SHP77 treated with DMSO at 0.1 percent for 48 hours (cell line): ENCODE data around the gene MAP6.
"Not testable (repeated sequence)": the region's sequence is repeated elsewhere in the genome, so short reads cannot be mapped to it uniquely, and the experiment has no call there.

Source experiments
- DNase-seq: peaks from one replicate; lab custom pipeline; 2025; lab: John Stamatoyannopoulos, UW

MAP6 gene

DNA sequence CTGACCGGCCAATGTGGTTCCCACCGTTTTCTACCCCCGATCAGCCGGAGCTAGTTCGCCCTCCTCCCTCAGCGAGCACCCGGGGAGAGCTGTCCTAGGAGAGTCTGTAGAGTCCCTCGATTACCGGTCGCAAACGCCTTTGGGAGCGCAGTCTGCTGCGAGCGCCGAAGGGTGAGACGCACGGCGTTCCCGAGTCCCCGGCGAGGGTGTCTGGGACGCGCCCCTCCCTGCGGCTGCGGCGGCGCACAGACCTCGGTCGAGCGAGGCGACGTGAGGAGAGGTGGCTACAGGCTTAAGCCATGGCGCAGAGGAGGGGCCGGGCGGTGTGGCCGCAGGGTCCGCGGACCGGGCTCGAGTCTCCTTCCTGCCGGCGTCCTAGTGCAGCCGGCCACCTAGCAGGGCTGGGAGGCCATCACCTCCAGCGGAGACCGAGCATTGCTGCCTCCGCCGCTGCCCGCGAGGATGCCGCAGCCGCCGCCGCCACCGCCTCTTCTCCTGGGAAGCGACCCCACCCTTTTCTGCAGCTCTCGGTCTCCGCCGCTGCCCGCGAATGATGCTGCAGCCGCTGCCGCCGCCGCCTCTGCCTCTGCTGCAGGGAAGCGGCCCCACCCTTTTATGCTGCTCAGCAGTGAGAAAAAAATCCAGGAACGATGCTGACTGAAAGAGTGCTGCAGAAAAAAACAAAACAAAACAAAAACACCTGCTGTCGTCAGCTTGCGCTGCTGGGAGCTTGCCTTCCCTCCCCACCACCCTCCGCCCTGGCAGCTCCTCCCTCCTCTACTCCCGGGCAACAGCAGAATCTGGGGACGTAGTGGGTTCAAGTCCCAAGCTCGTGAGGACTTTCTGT, at the start of gene MAP6:
MAP6 (minus strand) TSS at position 588 of the 847 bp plus-strand sequence. CDS start 669 bp downstream, outside the sequence.
- peak; percentile 30 for DNase-seq

DNA sequence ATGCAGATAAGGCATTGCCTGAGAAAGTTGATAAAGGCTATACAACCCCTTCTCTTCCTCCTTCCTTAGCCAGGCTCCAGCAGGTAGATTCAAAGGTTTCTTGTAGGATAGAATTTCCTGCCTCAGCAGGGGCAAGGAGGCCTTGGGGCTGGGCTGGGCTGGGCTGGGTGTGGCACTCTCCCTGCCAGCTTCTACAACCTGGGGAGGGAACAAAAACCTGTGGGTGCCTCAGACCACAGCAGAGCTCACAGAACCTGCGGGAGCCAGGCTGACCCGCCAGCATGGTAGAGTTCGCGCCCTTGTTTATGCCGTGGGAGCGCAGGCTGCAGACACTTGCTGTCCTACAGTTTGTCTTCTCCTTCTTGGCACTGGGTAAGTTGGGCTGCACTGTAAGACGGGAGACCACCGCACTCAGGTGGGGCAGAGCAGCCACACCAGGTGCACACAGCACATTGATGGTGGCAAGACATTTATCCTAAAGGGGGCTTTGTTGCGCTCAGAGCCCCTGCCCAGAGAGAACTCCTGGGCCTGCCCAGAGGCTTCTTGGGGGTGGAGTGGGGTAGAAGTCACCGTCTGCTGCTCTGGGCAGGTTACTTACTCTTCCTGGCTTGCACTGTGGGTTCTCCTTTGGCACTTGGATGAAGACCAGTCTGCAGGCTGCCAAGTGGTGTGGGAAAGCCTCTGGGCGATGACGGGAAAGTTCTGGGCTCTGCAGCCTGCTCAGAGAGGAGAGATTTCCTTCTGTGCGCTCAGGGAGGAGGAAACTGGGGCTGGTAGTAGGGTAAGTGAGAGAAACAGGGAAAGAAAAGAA, 49.0 kb upstream of the MAP6 start, which contains the start of gene MOGAT2:
MOGAT2 (plus strand) TSS at position 231 of the 811 bp plus-strand sequence; CDS start at position 282, 51 bp downstream.
- no peak for DNase-seq

- no peak for DNase-seq
Observed at GRCh38 chr11:75716659-75717058, 47.8 kb upstream of the MAP6 start.

- DNase-seq = no peak
Observed at GRCh38 chr11:75715688-75716087, 46.9 kb upstream of the MAP6 start.

GRCh38 chr11:75714211-75714610, 45.4 kb upstream of the MAP6 start:
- no peak for DNase-seq

GRCh38 chr11:75706260-75706729, 37.5 kb upstream of the MAP6 start:
- DNase-seq = peak; percentile 72

- DNase-seq = no peak
Observed at GRCh38 chr11:75705541-75705940, 36.7 kb upstream of the MAP6 start.

- no peak for DNase-seq
Observed at GRCh38 chr11:75703695-75704237, 34.9 kb upstream of the MAP6 start.

DNA sequence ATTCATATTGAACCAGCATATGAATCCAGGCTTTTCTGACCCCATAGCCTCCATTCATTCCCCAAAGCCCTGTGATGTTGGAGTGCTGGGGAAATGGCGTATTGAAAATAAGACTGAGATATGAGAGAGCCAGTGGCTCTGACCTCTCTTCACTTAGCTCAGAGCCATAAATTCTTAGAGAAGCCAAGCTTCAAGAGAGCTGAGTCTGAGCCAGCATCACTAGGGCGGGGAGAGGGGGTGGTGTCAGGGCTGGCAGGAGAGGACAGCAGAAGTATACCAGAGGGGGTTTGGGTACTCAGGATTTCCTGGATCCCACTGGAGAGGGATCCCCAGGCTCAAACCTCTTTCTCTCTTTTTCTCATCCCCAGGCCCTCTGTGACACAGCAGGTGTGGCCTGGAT, 32.1 kb upstream of the MAP6 start:
- no peak for DNase-seq

- no peak for DNase-seq
Observed at GRCh38 chr11:75697906-75698581, 29.2 kb upstream of the MAP6 start.

GRCh38 chr11:75691804-75692203, 23.0 kb upstream of the MAP6 start:
- DNase-seq = no peak

DNA sequence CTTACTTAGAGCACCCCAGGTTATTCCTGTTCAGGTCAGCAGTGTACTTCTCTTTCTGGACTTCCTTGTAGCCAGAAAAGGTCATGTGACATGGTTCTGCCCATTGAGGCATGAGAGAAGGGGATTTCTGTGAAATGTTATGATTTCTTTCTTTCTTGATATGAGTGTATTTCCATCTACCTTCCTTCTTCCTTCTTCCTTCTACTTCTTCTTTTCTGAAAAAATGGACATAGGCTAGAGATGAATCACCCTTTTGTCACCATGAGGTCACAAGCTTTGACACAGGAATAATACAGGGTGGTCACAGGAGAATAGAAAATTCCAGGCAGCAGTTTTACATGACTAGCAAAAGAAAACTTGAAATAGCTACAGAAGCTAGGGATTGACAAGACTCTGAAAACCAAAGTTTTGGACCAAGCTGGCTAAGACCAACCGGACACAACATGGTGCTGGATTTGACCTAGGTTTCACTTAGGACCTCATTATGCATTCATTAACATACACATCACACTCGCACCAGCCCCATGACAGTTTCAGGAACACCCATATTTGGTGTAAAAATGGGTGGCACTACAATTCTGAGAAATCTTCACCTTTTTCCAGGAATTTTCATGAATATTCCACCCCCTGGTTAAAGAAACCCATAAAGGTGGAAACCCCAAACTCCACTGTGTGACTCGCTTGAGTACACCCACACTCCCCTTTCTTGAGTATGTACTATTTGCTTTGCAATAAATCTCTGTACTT, 21.2 kb upstream of the MAP6 start:
- DNase-seq = no peak

- not testable (repeated sequence) for DNase-seq
Observed at GRCh38 chr11:75683856-75684255, 15.0 kb upstream of the MAP6 start.

DNA sequence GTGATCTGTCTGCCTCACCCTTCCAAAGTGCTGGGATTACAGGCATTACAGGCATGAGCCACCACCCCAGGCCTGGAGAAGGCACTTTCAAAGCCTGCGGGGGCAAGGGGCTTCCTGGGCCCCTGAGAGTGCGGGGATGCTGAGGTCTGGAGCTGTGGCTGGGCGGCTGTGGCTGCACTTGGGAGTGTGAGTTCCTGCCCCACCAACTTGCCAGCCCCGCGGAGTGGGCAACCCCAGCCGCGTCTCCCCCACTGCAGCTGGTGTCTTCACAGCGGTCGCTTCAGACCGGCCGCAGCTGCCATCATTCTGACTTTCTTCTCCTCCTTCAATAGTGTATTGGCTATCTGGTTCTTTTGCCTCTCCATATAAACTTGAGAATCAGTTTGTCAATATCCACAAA, 10.7 kb upstream of the MAP6 start:
- DNase-seq = no peak

- DNase-seq = no peak
Observed at GRCh38 chr11:75678620-75679259, 9.9 kb upstream of the MAP6 start.

DNA sequence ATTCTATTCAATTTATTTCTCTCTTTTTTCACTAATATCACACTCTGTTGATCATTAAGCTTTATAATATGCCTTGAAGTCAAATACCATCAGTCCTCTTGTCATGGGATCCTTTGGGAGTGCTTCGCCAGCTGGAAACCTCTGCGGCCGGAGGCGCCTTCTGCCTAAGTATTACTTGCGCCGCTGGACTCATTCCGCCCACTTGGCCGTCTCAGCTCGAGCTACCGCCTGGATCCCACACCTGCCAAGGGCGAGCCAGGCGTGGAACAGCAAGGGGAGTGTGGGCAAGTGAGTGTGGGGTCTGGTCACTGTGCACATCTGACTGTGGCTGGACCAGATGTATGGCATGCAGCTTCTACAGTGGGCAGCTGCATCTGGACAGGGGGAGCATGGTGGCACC, 9.1 kb upstream of the MAP6 start:
- no peak for DNase-seq

- DNase-seq = no peak
Observed at GRCh38 chr11:75677275-75677674, 8.4 kb upstream of the MAP6 start.

GRCh38 chr11:75673977-75674582, 5.2 kb upstream of the MAP6 start:
- no peak for DNase-seq

GRCh38 chr11:75667831-75668450, 897 bp downstream of the MAP6 start:
- peak; percentile 6 for DNase-seq
